SK-MEL-5 (cell line): Measurements from ENCODE around the gene MAS1L. TPM values are rescaled to one million over a fixed set of nuclear protein-coding genes. Genes with fewer than 3 reads are reported as not detected.
A peak's percentile ranks its signal among the peaks of the same experiment; 100 is the strongest.

Experiments used
- DNase-seq: peaks from one replicate; pipeline ENCODE4 v3.0.0-alpha.2; 2016; ENCODE audit warnings: low read depth, low spot score
- in situ Hi-C: cut with HindIII; loops from 2 replicates; pipeline ENCODE4 v1.10.0; 2016; ENCODE audit warnings: low sequenced_read_pairs, high pct_unique_total_duplicates, low pct_unique_long_range_greater_than_20kb
- total RNA-seq: library from RNA; depleted of rRNA; stranded (reverse); fragments of >200 nt; shearing (Covaris generic); gene quantifications from 2 replicates; pipeline ENCODE4 v1.2.3, GENCODE V29; 2014

The MAS1L gene
- total RNA-seq, 1 experiment from 2014 or later: not detected

- in situ Hi-C loops: no loop called here
Measured at GRCh38 chr6:29517728-29518440, 30.1 kb upstream of the MAS1L start.

GRCh38 chr6:29517245-29517644 is 29.5 kb upstream of the MAS1L start:
- in situ Hi-C loops: no loop called here
- no peak for DNase-seq

More at GRCh38 chr6:29517728-29518440, 30.1 kb upstream of the MAS1L start:
- no peak for DNase-seq

- DNase-seq: peak; percentile 61
- in situ Hi-C loops: no loop called here
Measured at GRCh38 chr6:29516108-29516507, 28.4 kb upstream of the MAS1L start.

- DNase-seq: no peak
- in situ Hi-C loops: no loop called here
Measured at GRCh38 chr6:29510746-29511300, 23.1 kb upstream of the MAS1L start.

- in situ Hi-C loops: no loop called here
- peak; percentile 47 for DNase-seq
Measured at GRCh38 chr6:29510202-29510601, 22.4 kb upstream of the MAS1L start.

GRCh38 chr6:29509711-29510110 is 22.0 kb upstream of the MAS1L start:
- no peak for DNase-seq
- in situ Hi-C loops: no loop called here

GRCh38 chr6:29509239-29509638 is 21.5 kb upstream of the MAS1L start:
- in situ Hi-C loops: no loop called here
- no peak for DNase-seq

- in situ Hi-C loops: no loop called here
- DNase-seq: no peak
Measured at GRCh38 chr6:29507319-29507718, 19.6 kb upstream of the MAS1L start.

- no peak for DNase-seq
Measured at GRCh38 chr6:29506446-29507067, 18.8 kb upstream of the MAS1L start.

GRCh38 chr6:29505808-29506207 is 18.1 kb upstream of the MAS1L start:
- in situ Hi-C loops: no loop called here
- no peak for DNase-seq

More at GRCh38 chr6:29506446-29507067, 18.8 kb upstream of the MAS1L start:
- in situ Hi-C loops: no loop called here

GRCh38 chr6:29504961-29505360 is 17.2 kb upstream of the MAS1L start:
- in situ Hi-C loops: no loop called here
- DNase-seq: no peak

GRCh38 chr6:29502597-29502996 is 14.8 kb upstream of the MAS1L start:
- no peak for DNase-seq

GRCh38 chr6:29502181-29502580 is 14.4 kb upstream of the MAS1L start:
- in situ Hi-C loops: no loop called here
- DNase-seq: no peak

More at GRCh38 chr6:29502597-29502996, 14.8 kb upstream of the MAS1L start:
- in situ Hi-C loops: no loop called here

GRCh38 chr6:29501106-29501505 is 13.3 kb upstream of the MAS1L start:
- no peak for DNase-seq
- in situ Hi-C loops: no loop called here

GRCh38 chr6:29500594-29500993 is 12.8 kb upstream of the MAS1L start:
- in situ Hi-C loops: no loop called here
- DNase-seq: no peak

- DNase-seq: no peak
Measured at GRCh38 chr6:29499704-29500103, 11.9 kb upstream of the MAS1L start.

GRCh38 chr6:29496961-29497360 is 9.2 kb upstream of the MAS1L start:
- in situ Hi-C loops: no loop called here
- no peak for DNase-seq

More at GRCh38 chr6:29499704-29500103, 11.9 kb upstream of the MAS1L start:
- in situ Hi-C loops: no loop called here

- in situ Hi-C loops: no loop called here
- DNase-seq: no peak
Measured at GRCh38 chr6:29495571-29495970, 7.8 kb upstream of the MAS1L start.

- in situ Hi-C loops: no loop called here
- peak; percentile 9 for DNase-seq
Measured at GRCh38 chr6:29494131-29494530, 6.4 kb upstream of the MAS1L start.
